COLO829 (cell line): ENCODE data around the gene CSTPP1.

ENCODE experiments used
- DNase-seq: peaks from one replicate; pipeline ENCODE4 v3.0.0; 2012; ENCODE audit warnings: low spot score

CSTPP1 gene

GRCh38 chr11:47161134-47161854 lies 224.7 kb downstream of the CSTPP1 start:
- DNase-seq, result peak; percentile 92

GRCh38 chr11:47161890-47162289 lies 225.3 kb downstream of the CSTPP1 start:
- DNase-seq, result no peak

- no peak for DNase-seq
These were observed 225.9 kb downstream of the CSTPP1 start for GRCh38 chr11:47162426-47162825.

- no peak for DNase-seq
These were observed 226.6 kb downstream of the CSTPP1 start for GRCh38 chr11:47163193-47163592.

- DNase-seq, result no peak
These were observed 227.3 kb downstream of the CSTPP1 start for GRCh38 chr11:47163898-47164297.

- DNase-seq, result no peak
These were observed 227.8 kb downstream of the CSTPP1 start for GRCh38 chr11:47164321-47164720.

- no peak for DNase-seq
These were observed 228.8 kb downstream of the CSTPP1 start for GRCh38 chr11:47165253-47165840.

- DNase-seq, result no peak
These were observed 229.8 kb downstream of the CSTPP1 start for GRCh38 chr11:47166368-47166767.

- DNase-seq, result no peak
These were observed 234.7 kb downstream of the CSTPP1 start for GRCh38 chr11:47171061-47171838.

GRCh38 chr11:47171856-47172255 lies 235.3 kb downstream of the CSTPP1 start:
- DNase-seq, result no peak

- no peak for DNase-seq
These were observed 236.3 kb downstream of the CSTPP1 start for GRCh38 chr11:47172740-47173336.

- DNase-seq, result no peak
These were observed 239.3 kb downstream of the CSTPP1 start for GRCh38 chr11:47175746-47176327.

GRCh38 chr11:47176328-47177228 lies 240.0 kb downstream of the CSTPP1 start, which contains the start of gene ARFGAP2:
Gene ARFGAP2, minus strand, starts transcription at chr11:47176879. Its CDS starts 26 bp downstream, at chr11:47176853.
- DNase-seq, result peak; percentile 98

GRCh38 chr11:47177229-47177845 lies 240.8 kb downstream of the CSTPP1 start:
- peak; percentile 94 for DNase-seq

- DNase-seq, result no peak
These were observed 241.3 kb downstream of the CSTPP1 start for GRCh38 chr11:47177846-47178245.

- DNase-seq, result no peak
These were observed 241.8 kb downstream of the CSTPP1 start for GRCh38 chr11:47178316-47178715.

GRCh38 chr11:47178737-47179654 lies 242.4 kb downstream of the CSTPP1 start:
- DNase-seq, result no peak

GRCh38 chr11:47179655-47179991 lies 243.1 kb downstream of the CSTPP1 start:
- DNase-seq, result no peak

- no peak for DNase-seq
These were observed 243.6 kb downstream of the CSTPP1 start for GRCh38 chr11:47180006-47180787.
